Suprapubic skin (tissue), 4 donors: Measurements from ENCODE around the gene GCNT2. TPM values are rescaled to one million over a fixed set of nuclear protein-coding genes. Genes with fewer than 3 reads are reported as not detected.

Experiments used
- DNase-seq, 2 donors: peaks; one replicate each; pipeline ENCODE4 v3.0.0-alpha.2; 2019; ENCODE audit warnings: low spot score in 2 of 2
- H3K27ac ChIP-seq: fragments of 200-600 bp; sonication (generic); one replicate; pipeline ENCODE4 v1.5.1; 2019
- H3K27me3 ChIP-seq: fragments of 200-600 bp; sonication (generic); one replicate; pipeline ENCODE4 v1.5.1; 2019
- H3K36me3 ChIP-seq: fragments of 200-600 bp; sonication (generic); one replicate; pipeline ENCODE4 v1.5.1; 2019
- H3K4me1 ChIP-seq: fragments of 200-600 bp; sonication (generic); one replicate; pipeline ENCODE4 v1.5.1; 2019
- H3K4me3 ChIP-seq: fragments of 200-600 bp; sonication (generic); one replicate; pipeline ENCODE4 v1.5.1; 2019; ENCODE audit warnings: mild to moderate bottlenecking
- H3K9me3 ChIP-seq: fragments of 200-600 bp; sonication (generic); one replicate; pipeline ENCODE4 v1.5.1; 2019
- EP300 ChIP-seq: sonication (generic); formaldehyde crosslinking; IDR thresholded peaks from one replicate; pipeline ENCODE4 v1.6.1; 2017; ENCODE audit warnings: antibody characterized with exemption
- POLR2A ChIP-seq, 2 donors: fragments of 450-650 bp; IDR thresholded peaks; one replicate each; pipeline ENCODE4 v1.6.1; 2017; ENCODE audit warnings: antibody characterized with exemption in 2 of 2, mild to moderate bottlenecking in 2 of 2, moderate library complexity in 2 of 2
- POLR2AphosphoS5 ChIP-seq, 3 donors: sonication (generic); formaldehyde crosslinking; IDR thresholded peaks; one replicate each; pipeline ENCODE4 v1.6.1; 2017; ENCODE audit warnings: antibody characterized with exemption in 3 of 3
- WGBS: methylation state at CpG from one replicate; pipeline ENCODE4 v1.1.5; 2018; 5-methylcytosine and 5-hydroxymethylcytosine counted together
- total RNA-seq, 4 donors: library from RNA; depleted of rRNA; stranded (reverse); fragments of >200 nt; gene quantifications; one replicate each; pipeline ENCODE4 v1.1.0, GENCODE V29; 2016
- TF ChIP-seq, protein P1 (sequence below), 2 donors: fragments of 200-600 bp in 1 of 2; fragments of 450-650 bp in 1 of 2; sonication (generic) in 1 of 2; IDR thresholded peaks; one replicate each; pipeline ENCODE4 v1.5.1; 2016 to 2019; ENCODE audit warnings: antibody characterized with exemption in 2 of 2, mild to moderate bottlenecking in 1 of 2, moderate library complexity in 1 of 2

GCNT2 gene
- total RNA-seq = 10 to 100 TPM in 3 of 4 donors, 1 to 10 TPM in 1; 8.0 to 37.4 (median 14.4) TPM

DNA sequence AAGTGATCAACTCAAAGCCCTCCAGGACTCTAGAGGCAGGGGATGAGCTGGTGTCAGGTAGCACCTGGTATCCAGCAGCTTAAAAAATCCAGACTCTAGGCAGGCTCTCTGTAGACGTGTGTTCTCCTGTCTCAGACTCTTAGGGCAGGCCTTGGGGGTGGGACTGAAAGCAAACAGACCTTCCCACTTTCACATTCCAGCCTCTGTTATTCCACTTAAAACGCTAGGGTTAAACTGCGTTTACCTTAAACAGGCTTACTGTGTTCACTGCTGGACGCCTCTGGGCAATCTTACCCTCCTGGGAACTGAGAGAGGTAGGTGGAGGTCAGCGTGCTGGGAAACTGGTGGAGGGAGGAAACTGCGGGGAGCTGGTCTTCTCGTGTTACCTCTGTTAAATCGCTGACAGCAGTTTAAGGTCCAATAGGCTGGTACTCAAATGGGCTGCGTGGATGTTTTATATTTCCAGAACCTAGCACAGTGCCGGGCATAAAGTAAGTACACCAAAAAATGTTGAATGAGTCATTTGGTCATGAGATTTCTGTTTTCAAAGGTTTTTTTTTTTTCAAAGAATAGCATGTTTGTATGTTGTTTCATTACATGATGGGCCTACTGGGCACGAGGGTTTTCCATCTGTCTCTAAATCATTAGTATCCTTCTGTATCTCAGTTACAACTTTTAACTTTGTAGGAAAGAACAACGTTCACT lies at the start of gene GCNT2:
TSS of gene GCNT2 (plus strand) at position 248 of the 705 bp plus-strand sequence. CDS start 7,561 bp downstream, outside the sequence.
- H3K9me3 ChIP-seq = no peaks in the 10 kb centered on the region
- no peak for TF ChIP-seq POLR2A (IDR thresholded peaks at IDR 0.05)
- TF ChIP-seq POLR2AphosphoS5 (IDR thresholded peaks at IDR 0.05) = no peak
- TF ChIP-seq, protein P1, sequence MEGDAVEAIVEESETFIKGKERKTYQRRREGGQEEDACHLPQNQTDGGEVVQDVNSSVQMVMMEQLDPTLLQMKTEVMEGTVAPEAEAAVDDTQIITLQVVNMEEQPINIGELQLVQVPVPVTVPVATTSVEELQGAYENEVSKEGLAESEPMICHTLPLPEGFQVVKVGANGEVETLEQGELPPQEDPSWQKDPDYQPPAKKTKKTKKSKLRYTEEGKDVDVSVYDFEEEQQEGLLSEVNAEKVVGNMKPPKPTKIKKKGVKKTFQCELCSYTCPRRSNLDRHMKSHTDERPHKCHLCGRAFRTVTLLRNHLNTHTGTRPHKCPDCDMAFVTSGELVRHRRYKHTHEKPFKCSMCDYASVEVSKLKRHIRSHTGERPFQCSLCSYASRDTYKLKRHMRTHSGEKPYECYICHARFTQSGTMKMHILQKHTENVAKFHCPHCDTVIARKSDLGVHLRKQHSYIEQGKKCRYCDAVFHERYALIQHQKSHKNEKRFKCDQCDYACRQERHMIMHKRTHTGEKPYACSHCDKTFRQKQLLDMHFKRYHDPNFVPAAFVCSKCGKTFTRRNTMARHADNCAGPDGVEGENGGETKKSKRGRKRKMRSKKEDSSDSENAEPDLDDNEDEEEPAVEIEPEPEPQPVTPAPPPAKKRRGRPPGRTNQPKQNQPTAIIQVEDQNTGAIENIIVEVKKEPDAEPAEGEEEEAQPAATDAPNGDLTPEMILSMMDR (IDR thresholded peaks at IDR 0.05) = no peak
- no peak for TF ChIP-seq EP300
- peak within 1 kb of the TSS; percentile 43 for H3K27ac ChIP-seq
- peak within 1 kb of the TSS; percentile 5 for H3K4me3 ChIP-seq
- H3K27me3 ChIP-seq = no peaks in the 10 kb centered on the region
- no peaks in the 10 kb centered on the region for H3K36me3 ChIP-seq
- peaks cover 15% of the 10 kb centered on the region for H3K4me1 ChIP-seq
- DNase-seq = no peak
- WGBS = 13% methylated on average over 12 of the region's 12 CpGs

DNA sequence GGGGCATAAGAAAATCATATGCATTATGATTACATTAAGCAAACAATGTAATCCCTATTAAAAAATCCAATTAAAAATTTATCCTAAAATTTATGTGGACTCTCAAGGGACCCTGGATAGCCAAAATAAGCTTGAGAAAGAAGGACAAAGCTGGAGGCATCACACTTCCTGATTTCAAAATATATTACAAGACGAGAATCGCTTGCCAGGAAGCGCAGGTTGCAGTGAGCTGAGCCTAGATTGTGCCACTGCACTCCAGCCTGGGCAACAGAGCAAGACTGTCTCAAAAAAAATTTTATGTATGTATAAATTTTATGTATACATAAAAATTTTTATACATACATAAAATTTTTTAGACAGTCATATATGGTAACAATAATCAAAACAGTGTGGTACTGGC lies 48.5 kb upstream of the GCNT2 start:
- 78% methylated on average over 3 of the region's 3 CpGs for WGBS
- Histone ChIP-seq H3K27ac (no peak overlapping the region), H3K36me3 (no peaks in the 10 kb centered on the region), H3K4me1 (no peaks in the 10 kb centered on the region), H3K27me3 (peaks cover 10% of the 10 kb centered on the region), H3K4me3 (no peak overlapping the region), H3K9me3 (no peaks in the 10 kb centered on the region)
- DNase-seq = no peak
- TF ChIP-seq EP300 = no peak
- TF ChIP-seq, protein P1 (IDR thresholded peaks at IDR 0.05) = no peak
- no peak for TF ChIP-seq POLR2A (IDR thresholded peaks at IDR 0.05)
- TF ChIP-seq POLR2AphosphoS5 (IDR thresholded peaks at IDR 0.05) = no peak

DNA sequence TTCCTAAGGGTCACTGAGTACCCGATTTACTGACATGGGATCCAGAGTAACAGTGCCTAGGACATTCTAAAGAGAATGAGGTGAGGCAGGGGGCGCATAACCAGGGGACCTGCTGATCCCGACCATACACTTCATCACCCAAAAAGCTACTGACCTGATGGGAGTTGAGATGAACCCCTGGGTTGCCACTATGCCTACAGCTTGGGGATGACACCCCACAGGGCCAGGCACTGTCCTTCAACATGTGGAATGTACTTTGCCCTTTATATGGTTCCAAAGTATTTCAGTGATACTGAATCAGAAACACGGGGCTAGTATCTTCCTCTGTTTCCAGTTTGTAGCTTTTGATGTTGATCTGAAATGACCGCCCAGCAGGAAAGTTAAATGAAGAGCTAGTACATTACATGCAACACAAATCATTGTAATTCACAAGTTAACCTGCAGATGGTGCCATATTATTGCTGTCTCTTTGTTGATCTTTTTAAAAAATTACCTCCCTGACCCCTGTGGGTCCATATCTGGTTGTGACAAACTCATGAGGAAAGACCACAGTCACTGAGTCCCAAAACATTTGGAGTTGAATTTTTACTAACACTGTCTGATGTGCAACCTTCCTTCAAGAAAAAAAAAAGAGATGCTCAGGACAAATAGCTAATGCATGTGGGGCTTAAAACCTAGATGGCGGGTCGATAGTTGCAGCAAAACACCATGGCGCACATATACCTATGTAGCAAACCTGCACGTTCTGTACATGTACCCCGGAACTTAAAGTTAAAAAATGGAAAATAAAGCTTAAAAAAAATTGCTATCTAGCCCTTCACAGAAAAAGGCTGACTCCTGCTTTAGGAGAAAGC lies 42.7 kb upstream of the GCNT2 start:
- H3K27me3 ChIP-seq = peaks cover 8% of the 10 kb centered on the region

DNA sequence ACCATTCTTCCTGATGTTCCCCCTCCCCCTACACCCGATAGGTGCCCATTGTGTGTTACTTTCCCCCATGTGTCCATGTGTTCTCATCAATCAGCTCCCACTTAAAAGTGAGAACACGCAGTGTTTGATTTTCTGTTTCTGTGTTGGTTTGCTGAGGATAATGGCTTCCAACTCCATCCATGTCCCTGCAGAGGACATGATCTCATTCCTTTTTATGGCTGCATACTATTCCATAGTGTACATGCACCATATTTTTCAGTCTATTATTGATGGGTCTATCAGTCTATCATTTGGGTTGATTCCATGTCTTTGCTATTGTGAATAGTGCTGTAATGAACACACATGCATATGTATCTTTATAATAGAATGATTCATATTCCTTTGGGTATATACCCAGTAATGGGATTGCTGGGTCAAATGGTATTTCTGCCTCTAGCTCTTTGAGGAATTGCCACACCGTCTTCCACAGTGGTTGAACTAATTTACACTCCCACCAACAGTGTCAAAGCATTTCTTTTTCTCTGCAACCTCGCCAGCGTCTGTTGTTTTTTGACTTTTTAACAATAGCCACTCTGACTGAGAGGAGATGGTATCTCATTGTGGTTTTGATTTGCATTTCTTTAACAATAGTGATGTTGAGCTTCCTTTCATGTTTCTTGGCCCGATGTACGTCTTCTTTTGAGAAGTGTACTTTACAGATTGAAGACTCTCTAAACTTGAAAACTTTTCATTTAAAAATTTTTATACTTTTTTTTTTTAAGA lies 41.0 kb upstream of the GCNT2 start:
- Histone ChIP-seq H3K4me1 (no peaks in the 10 kb centered on the region), H3K4me3 (no peak overlapping the region), H3K27me3 (peaks cover 5% of the 10 kb centered on the region), H3K9me3 (no peaks in the 10 kb centered on the region), H3K27ac (no peak overlapping the region), H3K36me3 (no peaks in the 10 kb centered on the region)
- WGBS = 72% methylated on average over 7 of the region's 7 CpGs
- DNase-seq = no peak
- TF ChIP-seq POLR2A (IDR thresholded peaks at IDR 0.05) (no peak), POLR2AphosphoS5 (IDR thresholded peaks at IDR 0.05) (no peak), EP300 (no peak)
- TF ChIP-seq, protein P1 (IDR thresholded peaks at IDR 0.05) = no peak

More for the DNA sequence above, 42.7 kb upstream of the GCNT2 start:
- no peak for DNase-seq
- WGBS = 68% methylated on average over 8 of the region's 10 CpGs
- Histone ChIP-seq H3K4me1 (no peaks in the 10 kb centered on the region), H3K36me3 (no peaks in the 10 kb centered on the region), H3K9me3 (no peaks in the 10 kb centered on the region), H3K4me3 (no peak overlapping the region), H3K27ac (no peak overlapping the region)
- TF ChIP-seq EP300 = no peak
- no peak for TF ChIP-seq POLR2AphosphoS5 (IDR thresholded peaks at IDR 0.05)
- TF ChIP-seq POLR2A (IDR thresholded peaks at IDR 0.05) = no peak
- TF ChIP-seq, protein P1 (IDR thresholded peaks at IDR 0.05) = peak; percentile 15 to 43
